Uterus (tissue), 2 donors: ENCODE data around the gene CTDSPL.

ENCODE experiments used
- POLR2A ChIP-seq, 2 donors: fragments of 450-650 bp; IDR thresholded peaks; one replicate each; pipeline ENCODE4 v1.6.1; 2016; ENCODE audit warnings: antibody characterized with exemption in 2 of 2, mild to moderate bottlenecking in 1 of 2, moderate library complexity in 1 of 2
- TF ChIP-seq, protein P1 (sequence below), 4 experiments: fragments of 200-600 bp in 2 of 4; fragments of 450-650 bp in 2 of 4; sonication (generic) in 2 of 4; IDR thresholded peaks; one replicate each; pipeline ENCODE4 v1.5.1; 2016 to 2019; ENCODE audit warnings: antibody characterized with exemption in 4 of 4, mild to moderate bottlenecking in 2 of 4, moderate library complexity in 1 of 4

DNA sequence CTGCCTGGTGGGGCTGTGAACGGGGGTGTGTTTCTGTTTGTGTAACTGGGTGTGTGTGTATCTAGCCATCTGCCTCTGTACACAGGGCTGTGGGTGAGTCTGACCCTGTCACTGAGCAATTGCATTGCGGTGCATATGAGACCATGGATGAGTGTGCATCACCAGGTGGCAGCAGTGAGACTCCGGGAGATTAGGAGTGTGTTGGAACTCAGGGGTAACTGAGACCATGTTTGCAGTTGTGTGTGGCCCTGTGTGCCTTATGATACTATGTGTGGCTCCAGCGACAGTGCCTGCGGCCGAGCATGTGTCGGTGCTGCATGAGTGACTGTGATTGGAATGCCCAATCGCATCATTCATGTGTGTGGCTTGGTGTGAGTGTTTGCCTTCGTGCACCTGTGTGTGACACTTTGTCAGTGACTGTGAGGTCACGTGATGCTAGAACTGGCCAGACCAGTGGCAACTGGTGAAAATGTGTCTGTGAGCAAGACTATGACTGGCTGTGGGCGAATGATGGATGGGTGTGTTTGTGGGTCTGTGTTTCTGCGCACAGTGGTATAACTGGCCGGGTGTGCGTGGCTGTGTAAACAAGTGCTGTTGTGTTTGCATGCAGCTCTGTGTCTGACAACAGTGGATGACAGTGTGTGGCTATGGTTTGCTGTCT is 142.9 kb downstream of the CTDSPL start:
- TF ChIP-seq POLR2A (IDR thresholded peaks at IDR 0.05): no peak
- TF ChIP-seq, protein P1, sequence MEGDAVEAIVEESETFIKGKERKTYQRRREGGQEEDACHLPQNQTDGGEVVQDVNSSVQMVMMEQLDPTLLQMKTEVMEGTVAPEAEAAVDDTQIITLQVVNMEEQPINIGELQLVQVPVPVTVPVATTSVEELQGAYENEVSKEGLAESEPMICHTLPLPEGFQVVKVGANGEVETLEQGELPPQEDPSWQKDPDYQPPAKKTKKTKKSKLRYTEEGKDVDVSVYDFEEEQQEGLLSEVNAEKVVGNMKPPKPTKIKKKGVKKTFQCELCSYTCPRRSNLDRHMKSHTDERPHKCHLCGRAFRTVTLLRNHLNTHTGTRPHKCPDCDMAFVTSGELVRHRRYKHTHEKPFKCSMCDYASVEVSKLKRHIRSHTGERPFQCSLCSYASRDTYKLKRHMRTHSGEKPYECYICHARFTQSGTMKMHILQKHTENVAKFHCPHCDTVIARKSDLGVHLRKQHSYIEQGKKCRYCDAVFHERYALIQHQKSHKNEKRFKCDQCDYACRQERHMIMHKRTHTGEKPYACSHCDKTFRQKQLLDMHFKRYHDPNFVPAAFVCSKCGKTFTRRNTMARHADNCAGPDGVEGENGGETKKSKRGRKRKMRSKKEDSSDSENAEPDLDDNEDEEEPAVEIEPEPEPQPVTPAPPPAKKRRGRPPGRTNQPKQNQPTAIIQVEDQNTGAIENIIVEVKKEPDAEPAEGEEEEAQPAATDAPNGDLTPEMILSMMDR (IDR thresholded peaks at IDR 0.05): peak; percentile 48 to 62 (median 56)
